GM12878 (cell line): Measurements from ENCODE around the gene DBN1.

ENCODE experiments used
- CTCF ChIP-seq, 3 experiments: IDR thresholded peaks in 2 of 3; conservative IDR thresholded peaks in 1 of 3; 2 replicates each; pipeline ENCODE4 v1.5.1; 2011; ENCODE audit warnings: low read depth in 3 of 3, low read length in 3 of 3, mild to moderate bottlenecking in 3 of 3, control low read depth in 2 of 3, moderate library complexity in 2 of 3, inconsistent platforms in 1 of 3, mixed read lengths in 1 of 3; ENCODE audit not compliant: control insufficient read depth in 2 of 3, insufficient read depth in 1 of 3; ENCODE audit errors: extremely low read depth in 1 of 3
- E2F8 ChIP-seq: fragments of 450-650 bp; IDR thresholded peaks from 2 replicates; pipeline ENCODE4 v1.6.1; 2018; ENCODE audit warnings: mild to moderate bottlenecking, low read depth, moderate library complexity; ENCODE audit not compliant: partially characterized antibody
- ETV6 ChIP-seq, 2 experiments: fragments of 450-650 bp in 1 of 2; IDR thresholded peaks in 1 of 2; conservative IDR thresholded peaks in 1 of 2; 2 replicates each; pipeline ENCODE4 v1.6.1; 2014; ENCODE audit warnings: antibody characterized with exemption in 1 of 2, borderline replicate concordance in 1 of 2, low read depth in 1 of 2, mild to moderate bottlenecking in 1 of 2, moderate library complexity in 1 of 2
- HCFC1 ChIP-seq: fragments of 150-350 bp; IDR thresholded peaks from 2 replicates; pipeline ENCODE4 v1.6.1; 2014; ENCODE audit warnings: low read length
- KDM1A ChIP-seq: fragments of 200-600 bp; sonication (generic); IDR thresholded peaks from 2 replicates; pipeline ENCODE4 v1.6.1; 2016; ENCODE audit warnings: borderline replicate concordance
- PML ChIP-seq: IDR thresholded peaks from 2 replicates; pipeline ENCODE4 v1.6.1; 2012; ENCODE audit warnings: low read length, inconsistent platforms
- SMC3 ChIP-seq: IDR thresholded peaks from 2 replicates; pipeline ENCODE4 v1.6.1; 2011; ENCODE audit warnings: low read length, improper control_type of control experiment, borderline replicate concordance
- SREBF2 ChIP-seq: IDR thresholded peaks from 2 replicates; pipeline ENCODE4 v1.6.1; 2012; ENCODE audit warnings: mild to moderate bottlenecking, low read length
- USF1 ChIP-seq: IDR thresholded peaks from 2 replicates; pipeline ENCODE4 v1.6.1; 2011; ENCODE audit warnings: borderline replicate concordance, low read depth, mild to moderate bottlenecking, moderate library complexity, mixed read lengths, low read length; ENCODE audit not compliant: insufficient read depth; ENCODE audit errors: extremely low read length
- YY1 ChIP-seq: IDR thresholded peaks from 2 replicates; pipeline ENCODE4 v1.6.1; 2011; ENCODE audit warnings: low read depth, mild to moderate bottlenecking, low read length
- ZNF592 ChIP-seq: fragments of 450-650 bp; IDR thresholded peaks from 2 replicates; pipeline ENCODE4 v1.6.1; 2017; ENCODE audit warnings: mild to moderate bottlenecking, moderate library complexity

GRCh38 chr5:177472460-177473442, 683 bp downstream of the DBN1 start:
- TF ChIP-seq CTCF (IDR thresholded peaks at IDR 0.05 in 2 of 3, conservative IDR thresholded peaks at IDR 0.05 in 1 of 3; ENCODE audit: control insufficient read depth in 2 of 3, extremely low read depth in 1 of 3, insufficient read depth in 1 of 3, low read depth in 3 of 3, low read length in 3 of 3) (peak in 1 of 3 experiments; percentile 7; a peak in 1 of 6 replicates), ZNF592 (no peak), SMC3 (no peak), YY1 (no peak), PML (no peak), KDM1A (no peak), USF1 (no peak), SREBF2 (no peak), HCFC1 (no peak), ETV6 (conservative IDR thresholded peaks at IDR 0.05 in 1 of 2, IDR thresholded peaks at IDR 0.05 in 1 of 2; ENCODE audit: borderline replicate concordance in 1 of 2, low read depth in 1 of 2) (no peak), E2F8 (no peak)
